K562 (cell line): ENCODE results near the gene SAMM50.

Experiments
- ARNT ChIP-seq, 2 experiments: fragments of 450-650 bp; IDR thresholded peaks; 2 replicates each; pipeline ENCODE4 v1.6.1; 2016; ENCODE audit warnings: mild to moderate bottlenecking in 1 of 2
- CTBP1 ChIP-seq: fragments of 450-650 bp; IDR thresholded peaks from 2 replicates; pipeline ENCODE4 v1.6.1; 2016; ENCODE audit warnings: borderline replicate concordance
- HBP1 ChIP-seq: fragments of 450-650 bp; formaldehyde crosslinking; IDR thresholded peaks from 2 replicates; pipeline ENCODE4 v1.4.0; 2022; ENCODE audit warnings: missing genetic modification characterization
- POLR2A ChIP-seq: fragments of 450-650 bp; conservative IDR thresholded peaks from 2 replicates; pipeline ENCODE4 v1.6.1; 2016
- PTRF ChIP-seq: fragments of 450-650 bp; IDR thresholded peaks from 2 replicates; pipeline ENCODE4 v1.6.1; 2016; ENCODE audit warnings: mild to moderate bottlenecking, missing genetic modification characterization, missing compliant biosample characterization
- SMAD3 ChIP-seq: fragments of 450-650 bp; formaldehyde crosslinking; conservative IDR thresholded peaks from 2 replicates; pipeline ENCODE4 v1.4.0; 2020; ENCODE audit warnings: mild to moderate bottlenecking
- USF2 ChIP-seq: sonication (generic); formaldehyde crosslinking; IDR thresholded peaks from 2 replicates; pipeline ENCODE4 v1.5.0; 2020; ENCODE audit warnings: missing genetic modification reagents
- ZNF124 ChIP-seq: sonication (generic); formaldehyde crosslinking; IDR thresholded peaks from 2 replicates; pipeline ENCODE4 v1.8.1; 2022; ENCODE audit warnings: missing genetic modification reagents
- ZNF780A ChIP-seq: fragments of 250-450 bp; sonication (Bioruptor Pico); IDR thresholded peaks from 2 replicates; pipeline ENCODE4 v1.5.0; 2021; ENCODE audit warnings: mild to moderate bottlenecking
- TF ChIP-seq, protein P1 (sequence below): sonication (generic); formaldehyde crosslinking; IDR thresholded peaks from 2 replicates; pipeline ENCODE4 v1.9.0; 2022; ENCODE audit warnings: mild to moderate bottlenecking, missing genetic modification reagents

- TF ChIP-seq USF2 (CRISPR knock-in tag): no peak
- TF ChIP-seq CTBP1: no peak
- TF ChIP-seq POLR2A: no peak
- no peak for TF ChIP-seq HBP1 (CRISPR knock-in tag)
- TF ChIP-seq ARNT (IDR thresholded peaks at IDR 0.05): no peak
- no peak for TF ChIP-seq ZNF124 (CRISPR knock-in tag)
- TF ChIP-seq SMAD3 (CRISPR knock-in tag): no peak
- TF ChIP-seq, protein P1, sequence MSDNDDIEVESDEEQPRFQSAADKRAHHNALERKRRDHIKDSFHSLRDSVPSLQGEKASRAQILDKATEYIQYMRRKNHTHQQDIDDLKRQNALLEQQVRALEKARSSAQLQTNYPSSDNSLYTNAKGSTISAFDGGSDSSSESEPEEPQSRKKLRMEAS (CRISPR knock-in tag): no peak
- TF ChIP-seq ZNF780A (CRISPR knock-in tag): no peak
- TF ChIP-seq PTRF (tag): no peak
Observed at GRCh38 chr22:44033287-44033686, 78.0 kb downstream of the SAMM50 start.
